Measurements from ENCODE around the gene MAPK8IP3. TPM values are rescaled to one million over a fixed set of nuclear protein-coding genes. Genes with fewer than 3 reads are reported as not detected.

The MAPK8IP3 gene
- total and polyA plus RNA-seq, 2 donors from 2014 or later: 10.6 to 67.7 TPM

- no peak overlapping the region for H3K9ac ChIP-seq (ENCODE audit: low read length in 3 of 3)
- no peak overlapping the region for H3K27ac ChIP-seq (ENCODE audit: low read depth in 2 of 2, low read length in 2 of 2)
- H3K4me1 ChIP-seq (ENCODE audit: control insufficient read depth in 2 of 3, insufficient read depth in 2 of 3, low read depth in 1 of 3, low read length in 3 of 3): peaks cover 0 to 11% (median 0%) of the 10 kb centered on the region in 3 donors
- TF ChIP-seq CTCF (IDR thresholded peaks at IDR 0.05; ENCODE audit: borderline replicate concordance, extremely low read depth, insufficient read depth): no peak
- H3K4me3 ChIP-seq (ENCODE audit: low read length in 3 of 3): no peak overlapping the region
- no peak for FAIRE-seq
- intact Hi-C loops (cut with DNase I): no loop called here
- H3K9me3 ChIP-seq (ENCODE audit: control insufficient read depth in 2 of 3, insufficient read depth in 1 of 3, low read length in 3 of 3): no peaks in the 10 kb centered on the region
- DNase-seq: peak in 1 of 5 donors; percentile 40
- no peaks in the 10 kb centered on the region for H3K27me3 ChIP-seq (ENCODE audit: control insufficient read depth, insufficient read depth, low read length)
- H3K36me3 ChIP-seq (ENCODE audit: control insufficient read depth in 2 of 3, insufficient read depth in 3 of 3, low read length in 3 of 3): peaks cover 0 to 14% (median 7%) of the 10 kb centered on the region in 3 donors
These were observed 61.4 kb downstream of the MAPK8IP3 start for GRCh38 chr16:1767116-1767994.

GRCh38 chr16:1768061-1768766 is 62.2 kb downstream of the MAPK8IP3 start:
- Histone ChIP-seq H3K4me1 (ENCODE audit: control insufficient read depth in 2 of 3, insufficient read depth in 2 of 3, low read depth in 1 of 3, low read length in 3 of 3) (peaks cover 0 to 12% (median 0%) of the 10 kb centered on the region in 3 donors), H3K27me3 (ENCODE audit: control insufficient read depth, insufficient read depth, low read length) (no peaks in the 10 kb centered on the region), H3K36me3 (ENCODE audit: control insufficient read depth in 2 of 3, insufficient read depth in 3 of 3, low read length in 3 of 3) (peaks cover 0 to 11% (median 7%) of the 10 kb centered on the region in 3 donors), H3K27ac (ENCODE audit: low read depth in 2 of 2, low read length in 2 of 2) (no peak overlapping the region), H3K9me3 (ENCODE audit: control insufficient read depth in 2 of 3, insufficient read depth in 1 of 3, low read length in 3 of 3) (no peaks in the 10 kb centered on the region), H3K4me3 (ENCODE audit: low read length in 3 of 3) (no peak overlapping the region), H3K9ac (ENCODE audit: low read length in 3 of 3) (no peak overlapping the region)
- intact Hi-C loops (cut with DNase I): no loop called here
- TF ChIP-seq CTCF (IDR thresholded peaks at IDR 0.05; ENCODE audit: borderline replicate concordance, extremely low read depth, insufficient read depth): no peak
- DNase-seq (peak in 1 of 5 donors; percentile 44), FAIRE-seq (no peak)

- Histone ChIP-seq H3K9ac (ENCODE audit: low read length in 3 of 3) (no peak overlapping the region), H3K4me1 (ENCODE audit: control insufficient read depth in 2 of 3, insufficient read depth in 2 of 3, low read depth in 1 of 3, low read length in 3 of 3) (peaks cover 0 to 15% (median under 1%) of the 10 kb centered on the region in 3 donors), H3K9me3 (ENCODE audit: control insufficient read depth in 2 of 3, insufficient read depth in 1 of 3, low read length in 3 of 3) (no peaks in the 10 kb centered on the region), H3K27ac (ENCODE audit: low read depth in 2 of 2, low read length in 2 of 2) (no peak overlapping the region), H3K36me3 (ENCODE audit: control insufficient read depth in 2 of 3, insufficient read depth in 3 of 3, low read length in 3 of 3) (peaks cover 0 to 11% (median 7%) of the 10 kb centered on the region in 3 donors), H3K27me3 (ENCODE audit: control insufficient read depth, insufficient read depth, low read length) (no peaks in the 10 kb centered on the region), H3K4me3 (ENCODE audit: low read length in 3 of 3) (no peak overlapping the region)
- no peak for TF ChIP-seq CTCF (IDR thresholded peaks at IDR 0.05; ENCODE audit: borderline replicate concordance, extremely low read depth, insufficient read depth)
- FAIRE-seq: no peak
- intact Hi-C loops (cut with DNase I): no loop called here
- peak in 1 of 5 donors; percentile 49 for DNase-seq
These were observed 62.9 kb downstream of the MAPK8IP3 start for GRCh38 chr16:1768767-1769401.

Measured in kidney (tissue), 14 donors.